ENCODE results near the gene RHEB.

The RHEB gene

GRCh38 chr7:151511946-151512345 lies 7.7 kb downstream of the RHEB start:
- DNase-seq (ENCODE audit: extremely low read depth, low read depth): no peak
- no peak overlapping the region for H3K4me3 ChIP-seq (replicated peaks; ENCODE audit: low read depth, low read length)
- TF ChIP-seq, protein P1, sequence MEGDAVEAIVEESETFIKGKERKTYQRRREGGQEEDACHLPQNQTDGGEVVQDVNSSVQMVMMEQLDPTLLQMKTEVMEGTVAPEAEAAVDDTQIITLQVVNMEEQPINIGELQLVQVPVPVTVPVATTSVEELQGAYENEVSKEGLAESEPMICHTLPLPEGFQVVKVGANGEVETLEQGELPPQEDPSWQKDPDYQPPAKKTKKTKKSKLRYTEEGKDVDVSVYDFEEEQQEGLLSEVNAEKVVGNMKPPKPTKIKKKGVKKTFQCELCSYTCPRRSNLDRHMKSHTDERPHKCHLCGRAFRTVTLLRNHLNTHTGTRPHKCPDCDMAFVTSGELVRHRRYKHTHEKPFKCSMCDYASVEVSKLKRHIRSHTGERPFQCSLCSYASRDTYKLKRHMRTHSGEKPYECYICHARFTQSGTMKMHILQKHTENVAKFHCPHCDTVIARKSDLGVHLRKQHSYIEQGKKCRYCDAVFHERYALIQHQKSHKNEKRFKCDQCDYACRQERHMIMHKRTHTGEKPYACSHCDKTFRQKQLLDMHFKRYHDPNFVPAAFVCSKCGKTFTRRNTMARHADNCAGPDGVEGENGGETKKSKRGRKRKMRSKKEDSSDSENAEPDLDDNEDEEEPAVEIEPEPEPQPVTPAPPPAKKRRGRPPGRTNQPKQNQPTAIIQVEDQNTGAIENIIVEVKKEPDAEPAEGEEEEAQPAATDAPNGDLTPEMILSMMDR (IDR thresholded peaks at IDR 0.05; ENCODE audit: low read depth, low read length, missing control alignments): no peak

- H3K4me3 ChIP-seq (replicated peaks; ENCODE audit: low read depth, low read length): no peak overlapping the region
- no peak for DNase-seq (ENCODE audit: extremely low read depth, low read depth)
- TF ChIP-seq, protein P1 (IDR thresholded peaks at IDR 0.05; ENCODE audit: low read depth, low read length, missing control alignments): no peak
Observed at GRCh38 chr7:151511270-151511669, 8.4 kb downstream of the RHEB start.

DNA sequence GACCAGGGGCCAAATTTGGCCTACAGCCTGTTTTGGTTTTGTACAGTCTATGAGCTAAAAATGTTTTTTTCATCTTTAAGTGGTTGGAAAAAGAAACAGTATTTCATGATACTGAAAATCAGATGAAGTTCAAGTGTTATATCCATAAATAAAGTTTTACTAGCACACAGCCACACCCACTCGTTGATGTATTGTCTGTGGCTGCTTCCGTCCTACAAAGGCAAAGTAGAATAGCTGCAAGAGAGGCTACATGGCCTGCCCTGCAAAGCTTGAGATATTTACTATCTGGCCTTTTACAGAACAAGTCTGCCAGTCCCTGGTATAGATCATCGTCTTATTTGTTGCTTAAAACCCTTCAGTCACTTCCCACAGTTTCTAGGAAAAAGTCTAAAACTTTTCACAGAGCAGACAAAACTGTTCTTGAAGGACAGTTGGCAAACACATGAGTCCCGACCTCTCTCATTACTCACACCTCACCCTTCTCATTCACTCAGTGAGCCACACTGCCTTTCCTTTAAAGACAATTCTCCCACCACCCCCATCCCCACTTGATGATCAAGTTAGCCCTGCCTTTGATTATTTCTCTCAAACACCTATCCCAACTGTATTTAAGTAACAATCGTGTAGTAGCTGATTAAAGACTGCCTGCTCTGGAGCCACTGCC lies 9.9 kb downstream of the RHEB start:
- no peak for DNase-seq (ENCODE audit: extremely low read depth, low read depth)
- TF ChIP-seq, protein P1 (IDR thresholded peaks at IDR 0.05; ENCODE audit: low read depth, low read length, missing control alignments): no peak
- H3K4me3 ChIP-seq (replicated peaks; ENCODE audit: low read depth, low read length): no peak overlapping the region

GRCh38 chr7:151508991-151509390 lies 10.7 kb downstream of the RHEB start:
- no peak overlapping the region for H3K4me3 ChIP-seq (replicated peaks; ENCODE audit: low read depth, low read length)
- no peak for DNase-seq (ENCODE audit: extremely low read depth, low read depth)
- TF ChIP-seq, protein P1 (IDR thresholded peaks at IDR 0.05; ENCODE audit: low read depth, low read length, missing control alignments): no peak

DNA sequence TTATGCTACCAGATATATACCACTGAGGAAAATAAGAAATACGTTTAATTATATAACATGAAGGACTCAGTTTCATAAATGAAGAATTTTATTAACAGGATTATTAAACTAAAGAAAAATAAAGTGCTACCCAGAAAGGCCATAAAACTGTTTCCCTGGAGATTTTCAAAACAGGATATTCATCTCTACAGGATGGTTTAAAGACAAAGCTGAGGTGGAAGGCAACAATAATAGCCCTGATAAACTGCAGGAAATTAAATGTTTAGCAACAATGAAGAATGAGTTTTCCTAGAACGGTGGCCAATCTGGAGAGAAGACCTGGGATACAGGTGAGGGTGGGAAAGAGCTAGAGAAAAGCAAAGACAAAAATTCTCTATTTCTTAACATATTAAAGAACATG lies 11.9 kb downstream of the RHEB start:
- TF ChIP-seq, protein P1 (IDR thresholded peaks at IDR 0.05; ENCODE audit: low read depth, low read length, missing control alignments): no peak
- no peak overlapping the region for H3K4me3 ChIP-seq (replicated peaks; ENCODE audit: low read depth, low read length)
- DNase-seq (ENCODE audit: extremely low read depth, low read depth): no peak

DNA sequence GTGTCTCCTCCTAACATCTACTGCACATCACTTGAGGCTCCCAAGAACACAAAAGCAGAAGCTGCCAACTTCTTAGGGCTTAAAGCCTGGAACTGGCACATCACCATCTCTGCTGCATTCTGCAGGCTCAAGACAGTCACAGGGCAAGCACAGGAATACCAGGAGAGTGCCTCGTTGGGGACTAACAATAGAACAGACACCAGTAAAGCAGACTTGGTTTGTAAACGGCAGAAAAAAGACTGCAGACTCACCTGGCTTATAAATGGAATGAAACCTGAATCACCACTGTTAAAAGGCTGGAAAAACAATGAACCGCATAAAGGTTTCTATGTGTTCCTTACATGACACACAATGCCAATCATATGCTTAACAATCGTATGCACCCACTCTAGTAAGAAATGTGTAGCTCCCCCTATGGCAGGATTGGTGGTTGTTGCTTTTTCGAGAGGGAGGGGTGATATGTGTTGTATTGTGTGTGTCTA lies 12.8 kb downstream of the RHEB start:
- no peak for DNase-seq (ENCODE audit: extremely low read depth, low read depth)
- H3K4me3 ChIP-seq (replicated peaks; ENCODE audit: low read depth, low read length): no peak overlapping the region
- TF ChIP-seq, protein P1 (IDR thresholded peaks at IDR 0.05; ENCODE audit: low read depth, low read length, missing control alignments): no peak
